CD14-positive monocyte (primary cell): ENCODE data around the gene SLC24A3. TPM values are rescaled to one million over a fixed set of nuclear protein-coding genes. Genes with fewer than 3 reads are reported as not detected.

Source experiments
- DNase-seq, 3 donors: peaks; one replicate each; pipeline ENCODE4 v3.0.0-alpha.2; 2011 to 2022
- H2AFZ ChIP-seq: 2 replicates; pipeline ENCODE4 v1.6.0; 2012; ENCODE audit warnings: mild to moderate bottlenecking, low read depth, low read length, inconsistent platforms; ENCODE audit not compliant: insufficient read depth, poor library complexity, severe bottlenecking
- H3K27ac ChIP-seq, 2 donors: 1 replicate in 1 of 2; 2 replicates in 1 of 2; pipeline ENCODE4 v1.5.1; 2012 to 2013; ENCODE audit warnings: low read length in 2 of 2, control low read depth in 1 of 2, inconsistent platforms in 1 of 2, low read depth in 1 of 2, mild to moderate bottlenecking in 1 of 2
- H3K27me3 ChIP-seq, 2 donors: one replicate each; pipeline versions ENCODE4 v1.6.0 to v1.6.1; 2011 to 2013; ENCODE audit warnings: low read length in 2 of 2; ENCODE audit not compliant: control insufficient read depth in 2 of 2, insufficient read depth in 2 of 2
- H3K36me3 ChIP-seq, 2 donors: replicated peaks in 1 of 2; 1 replicate in 1 of 2; 2 replicates in 1 of 2; pipeline versions ENCODE4 v1.5.1 to v1.6.1; 2012 to 2013; ENCODE audit warnings: low read length in 2 of 2, control low read depth in 1 of 2, inconsistent platforms in 1 of 2, mild to moderate bottlenecking in 1 of 2; ENCODE audit not compliant: insufficient read depth in 2 of 2, control insufficient read depth in 1 of 2
- H3K4me1 ChIP-seq, 2 donors: 1 replicate in 1 of 2; 2 replicates in 1 of 2; pipeline versions ENCODE4 v1.5.1 to v1.6.1; 2012 to 2013; ENCODE audit warnings: low read length in 2 of 2, control low read depth in 1 of 2, inconsistent platforms in 1 of 2, mild to moderate bottlenecking in 1 of 2, moderate library complexity in 1 of 2; ENCODE audit not compliant: insufficient read depth in 2 of 2, control insufficient read depth in 1 of 2
- H3K4me2 ChIP-seq: replicated peaks from 2 replicates; pipeline ENCODE3; 2012; ENCODE audit warnings: low read length, moderate library complexity, mild to moderate bottlenecking; ENCODE audit not compliant: poor library complexity, severe bottlenecking; ENCODE audit errors: extremely low read depth
- H3K4me3 ChIP-seq, 3 experiments: fragments of 200-600 bp in 1 of 3; sonication (generic) in 1 of 3; replicated peaks in 1 of 3; 1 replicate in 2 of 3; 2 replicates in 1 of 3; pipeline ENCODE4 v1.5.1; 2011 to 2013; ENCODE audit warnings: low read length in 3 of 3, mild to moderate bottlenecking in 3 of 3, control low read depth in 2 of 3, low read depth in 2 of 3, inconsistent platforms in 1 of 3, moderate library complexity in 1 of 3
- H3K79me2 ChIP-seq: 2 replicates; pipeline ENCODE4 v1.6.0; 2012; ENCODE audit warnings: mild to moderate bottlenecking, control low read depth, inconsistent platforms, low read length, moderate library complexity; ENCODE audit not compliant: insufficient read depth
- H3K9ac ChIP-seq: 2 replicates; pipeline ENCODE4 v1.6.0; 2017; ENCODE audit warnings: low read length, mild to moderate bottlenecking; ENCODE audit not compliant: insufficient read depth, poor library complexity, severe bottlenecking
- H3K9me3 ChIP-seq, 2 donors: replicated peaks in 1 of 2; 1 replicate in 1 of 2; 2 replicates in 1 of 2; pipeline versions ENCODE4 v1.5.1 to v1.6.1; 2012 to 2013; ENCODE audit warnings: low read length in 2 of 2, control low read depth in 1 of 2; ENCODE audit not compliant: control insufficient read depth in 1 of 2, insufficient read depth in 1 of 2
- H4K20me1 ChIP-seq: 2 replicates; pipeline ENCODE4 v1.6.0; 2012; ENCODE audit warnings: mild to moderate bottlenecking, low read length, control low read depth, moderate library complexity; ENCODE audit not compliant: insufficient read depth
- H3K27ac Mint-ChIP-seq, 7 donors: one replicate each; pipeline ENCODE4 v1.8.0; 2020; ENCODE audit warnings: mild to moderate bottlenecking in 7 of 7, mixed read lengths in 7 of 7, moderate library complexity in 6 of 7, inconsistent platforms in 2 of 7
- H3K27me3 Mint-ChIP-seq, 3 donors: one replicate each; pipeline ENCODE4 v1.8.0; 2021 to 2022; ENCODE audit warnings: low read depth in 3 of 3, mild to moderate bottlenecking in 3 of 3, mixed read lengths in 3 of 3, moderate library complexity in 3 of 3, inconsistent platforms in 1 of 3
- H3K36me3 Mint-ChIP-seq, 2 donors: one replicate each; pipeline ENCODE4 v1.8.0; 2020; ENCODE audit warnings: mixed read lengths in 2 of 2, inconsistent platforms in 1 of 2, mild to moderate bottlenecking in 1 of 2
- H3K4me1 Mint-ChIP-seq: one replicate; pipeline ENCODE4 v1.8.0; 2020; ENCODE audit warnings: mild to moderate bottlenecking, mixed read lengths
- H3K4me3 Mint-ChIP-seq, 2 donors: one replicate each; pipeline ENCODE4 v1.8.0; 2020; ENCODE audit warnings: mild to moderate bottlenecking in 2 of 2, mixed read lengths in 2 of 2, moderate library complexity in 1 of 2
- H3K9me3 Mint-ChIP-seq, 7 donors: one replicate each; pipeline ENCODE4 v1.8.0; 2020 to 2022; ENCODE audit warnings: mixed read lengths in 7 of 7, mild to moderate bottlenecking in 6 of 7, moderate library complexity in 6 of 7, inconsistent platforms in 2 of 7
- CTCF ChIP-seq: fragments of 200-600 bp; IDR thresholded peaks from one replicate; pipeline ENCODE4 v1.8.0; 2022; ENCODE audit warnings: antibody characterized with exemption, mild to moderate bottlenecking
- WGBS: methylation state at CpG from one replicate; pipeline ENCODE4 v1.1.5; 2013; ENCODE audit warnings: missing lambda C conversion rate; ENCODE audit not compliant: insufficient coverage; 5-methylcytosine and 5-hydroxymethylcytosine counted together
- intact Hi-C, 2 donors: fragments of 100-400 bp; cut with micrococcal nuclease; formaldehyde crosslinking; loops; one replicate each; pipeline versions ENCODE4 v1.15.0 to v1.15.1; 2023
- polyA plus RNA-seq, 3 donors: library from polyadenylated mRNA; depleted of rRNA in 1 of 3; unstranded in 2 of 3; stranded (reverse) in 1 of 3; fragments of 300-500 nt in 2 of 3; fragments of >200 nt in 1 of 3; fragmentation: Illumina TruSeq in 2 of 3; gene quantifications; 1 replicate in 2 of 3; 2 replicates in 1 of 3; pipeline ENCODE4 v1.2.3, GENCODE V29; 2012 to 2021

Gene SLC24A3
- polyA plus RNA-seq, 3 donors: 0.04 to 0.08 TPM; not detected in 1

GRCh38 chr20:19493794-19494495 is 281.5 kb downstream of the SLC24A3 start:
- Histone ChIP-seq H3K36me3 (no peaks in the 10 kb centered on the region), H3K27ac (no peak overlapping the region), H4K20me1 (no peaks in the 10 kb centered on the region), H2AFZ (no peak overlapping the region), H3K9ac (no peak overlapping the region), H3K79me2 (no peaks in the 10 kb centered on the region), H3K4me1 (no peaks in the 10 kb centered on the region), H3K27me3 (no peaks in the 10 kb centered on the region), H3K9me3 (no peaks in the 10 kb centered on the region), H3K4me2 (no peak overlapping the region), H3K4me3 (no peak overlapping the region)
- Mint-ChIP-seq H3K4me3 (no peak overlapping the region), H3K9me3 (no peaks in the 10 kb centered on the region), H3K4me1 (peaks cover 7% of the 10 kb centered on the region), H3K27me3 (peaks cover 0 to 6% (median 0%) of the 10 kb centered on the region in 3 donors), H3K27ac (no peak overlapping the region), H3K36me3 (no peaks in the 10 kb centered on the region)
- TF ChIP-seq CTCF: no peak
- no peak for DNase-seq
- intact Hi-C loops: no loop called here
- WGBS: 98% methylated on average over 5 of the region's 7 CpGs

DNA sequence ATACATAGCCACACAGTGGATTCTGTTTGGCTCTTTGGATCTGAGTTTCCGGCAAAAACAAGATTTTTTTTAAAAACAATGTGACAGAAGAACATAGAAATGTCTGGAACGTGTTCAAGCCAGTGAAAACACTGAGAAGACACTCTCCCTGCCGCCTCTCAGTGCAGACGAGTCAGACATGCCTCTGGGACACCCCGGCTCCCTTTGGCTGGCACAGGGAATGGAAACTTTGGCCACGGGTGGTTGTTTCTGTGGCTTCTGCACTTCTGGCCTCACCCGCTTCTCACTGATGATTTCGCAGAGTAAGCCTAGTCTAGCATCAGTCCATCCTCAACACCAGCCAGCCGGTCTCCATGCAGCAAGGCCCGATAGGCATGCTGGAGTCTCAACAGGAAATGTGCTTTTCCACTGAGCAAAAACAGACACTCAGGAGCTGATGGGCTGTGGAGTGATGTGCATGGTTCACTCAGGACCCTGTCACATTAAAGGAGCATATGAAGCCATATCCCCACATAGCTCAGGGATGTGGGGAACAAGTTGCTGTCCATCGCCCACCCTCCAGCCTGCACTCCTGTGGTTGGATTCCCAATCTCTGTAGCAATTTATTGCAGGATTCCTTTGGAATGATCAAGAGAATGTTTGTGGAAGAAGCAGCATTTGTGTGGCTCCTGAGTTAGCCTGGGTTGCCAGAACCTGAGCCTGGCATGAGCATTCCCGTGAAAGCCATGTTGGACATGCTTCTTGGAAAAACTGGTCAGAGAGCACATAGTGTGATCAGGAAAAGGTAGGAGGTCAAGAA is 283.7 kb downstream of the SLC24A3 start:
- no peaks in the 10 kb centered on the region for H3K27me3 ChIP-seq
- no peak for TF ChIP-seq CTCF
- no peaks in the 10 kb centered on the region for H3K9me3 ChIP-seq
- no peaks in the 10 kb centered on the region for H3K9me3 Mint-ChIP-seq
- peaks cover 7% of the 10 kb centered on the region for H3K4me1 Mint-ChIP-seq
- 97% methylated on average over 9 of the region's 12 CpGs for WGBS
- no peak overlapping the region for H3K4me3 ChIP-seq
- peaks cover 0 to 3% (median 2%) of the 10 kb centered on the region in 3 donors for H3K27me3 Mint-ChIP-seq
- H3K36me3 ChIP-seq: no peaks in the 10 kb centered on the region
- H3K4me1 ChIP-seq: no peaks in the 10 kb centered on the region
- no peak overlapping the region for H3K4me3 Mint-ChIP-seq
- intact Hi-C loops: no loop called here
- H3K4me2 ChIP-seq: no peak overlapping the region
- no peaks in the 10 kb centered on the region for H3K79me2 ChIP-seq
- H3K36me3 Mint-ChIP-seq: no peaks in the 10 kb centered on the region
- DNase-seq: no peak
- H3K27ac Mint-ChIP-seq: no peak overlapping the region
- no peak overlapping the region for H3K9ac ChIP-seq
- H4K20me1 ChIP-seq: no peaks in the 10 kb centered on the region
- H3K27ac ChIP-seq: no peak overlapping the region
- no peak overlapping the region for H2AFZ ChIP-seq
